Esophagus muscularis mucosa (tissue), 4 donors: ENCODE data around the gene MAP1A. TPM values are rescaled to one million over a fixed set of nuclear protein-coding genes. Genes with fewer than 3 reads are reported as not detected.
"Not testable (repeated sequence)": the region's sequence is repeated elsewhere in the genome, so short reads cannot be mapped to it uniquely, and the experiment has no call there.

Experiments used
- DNase-seq: peaks from one replicate; pipeline ENCODE4 v3.0.0-alpha.2; 2017; ENCODE audit errors: extremely low spot score
- H3K27ac ChIP-seq, 4 donors: fragments of 200-600 bp; sonication (generic); replicated peaks in 1 of 4; 1 replicate in 3 of 4; 2 replicates in 1 of 4; pipeline ENCODE4 v1.5.1; 2016 to 2019; ENCODE audit warnings: mild to moderate bottlenecking in 1 of 4
- H3K27me3 ChIP-seq, 4 donors: fragments of 200-600 bp; sonication (generic); one replicate each; pipeline versions ENCODE4 v1.5.1 to v1.6.0; 2016 to 2019
- H3K36me3 ChIP-seq, 4 donors: fragments of 200-600 bp; sonication (generic); one replicate each; pipeline ENCODE4 v1.5.1; 2016 to 2019
- H3K4me1 ChIP-seq, 4 donors: fragments of 200-600 bp; sonication (generic); one replicate each; pipeline ENCODE4 v1.5.1; 2016 to 2019
- H3K4me3 ChIP-seq, 4 donors: fragments of 200-600 bp; sonication (generic); 1 replicate in 2 of 4; 2 replicates in 2 of 4; pipeline ENCODE4 v1.5.1; 2016 to 2019; ENCODE audit warnings: mild to moderate bottlenecking in 4 of 4, moderate library complexity in 1 of 4
- H3K9me3 ChIP-seq, 4 donors: fragments of 200-600 bp; sonication (generic); 1 replicate in 3 of 4; 2 replicates in 1 of 4; pipeline ENCODE4 v1.5.1; 2016 to 2019
- EP300 ChIP-seq: sonication (generic); formaldehyde crosslinking; IDR thresholded peaks from one replicate; pipeline ENCODE4 v1.6.1; 2017; ENCODE audit warnings: antibody characterized with exemption
- POLR2A ChIP-seq: fragments of 450-650 bp; IDR thresholded peaks from one replicate; pipeline ENCODE4 v1.6.1; 2017; ENCODE audit warnings: antibody characterized with exemption, moderate library complexity, mild to moderate bottlenecking, low read depth
- POLR2AphosphoS5 ChIP-seq, 2 donors: sonication (generic); formaldehyde crosslinking; IDR thresholded peaks; one replicate each; pipeline ENCODE4 v1.6.1; 2017; ENCODE audit warnings: antibody characterized with exemption in 2 of 2
- WGBS: methylation state at CpG from one replicate; pipeline ENCODE4 v1.1.5; 2018; 5-methylcytosine and 5-hydroxymethylcytosine counted together
- intact Hi-C: fragments of 100-400 bp; cut with DNase I; formaldehyde crosslinking; loops from one replicate; pipeline ENCODE4 v1.15.1; 2023
- total RNA-seq, 4 donors: library from RNA; depleted of rRNA; stranded (reverse); fragments of >200 nt; gene quantifications; one replicate each; pipeline versions ENCODE4 v1.1.0 to v1.2.1, GENCODE V29; 2016
- TF ChIP-seq, protein P1 (sequence below), 3 experiments: fragments of 200-600 bp in 2 of 3; fragments of 450-650 bp in 1 of 3; sonication (generic) in 2 of 3; IDR thresholded peaks; one replicate each; pipeline ENCODE4 v1.5.1; 2017 to 2019; ENCODE audit warnings: antibody characterized with exemption in 3 of 3, mild to moderate bottlenecking in 2 of 3, moderate library complexity in 1 of 3

The MAP1A gene
- total RNA-seq, 4 donors from 2014 or later, result 30.0 to 59.5 (median 37.4) TPM

GRCh38 chr15:43547539-43547938 lies 30.1 kb downstream of the MAP1A start:
- no peak for TF ChIP-seq POLR2AphosphoS5 (IDR thresholded peaks at IDR 0.05)
- TF ChIP-seq, protein P1, sequence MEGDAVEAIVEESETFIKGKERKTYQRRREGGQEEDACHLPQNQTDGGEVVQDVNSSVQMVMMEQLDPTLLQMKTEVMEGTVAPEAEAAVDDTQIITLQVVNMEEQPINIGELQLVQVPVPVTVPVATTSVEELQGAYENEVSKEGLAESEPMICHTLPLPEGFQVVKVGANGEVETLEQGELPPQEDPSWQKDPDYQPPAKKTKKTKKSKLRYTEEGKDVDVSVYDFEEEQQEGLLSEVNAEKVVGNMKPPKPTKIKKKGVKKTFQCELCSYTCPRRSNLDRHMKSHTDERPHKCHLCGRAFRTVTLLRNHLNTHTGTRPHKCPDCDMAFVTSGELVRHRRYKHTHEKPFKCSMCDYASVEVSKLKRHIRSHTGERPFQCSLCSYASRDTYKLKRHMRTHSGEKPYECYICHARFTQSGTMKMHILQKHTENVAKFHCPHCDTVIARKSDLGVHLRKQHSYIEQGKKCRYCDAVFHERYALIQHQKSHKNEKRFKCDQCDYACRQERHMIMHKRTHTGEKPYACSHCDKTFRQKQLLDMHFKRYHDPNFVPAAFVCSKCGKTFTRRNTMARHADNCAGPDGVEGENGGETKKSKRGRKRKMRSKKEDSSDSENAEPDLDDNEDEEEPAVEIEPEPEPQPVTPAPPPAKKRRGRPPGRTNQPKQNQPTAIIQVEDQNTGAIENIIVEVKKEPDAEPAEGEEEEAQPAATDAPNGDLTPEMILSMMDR (IDR thresholded peaks at IDR 0.05), result no peak
- TF ChIP-seq POLR2A, result no peak
- no peak for TF ChIP-seq EP300
- peaks cover 0 to 23% (median 2%) of the 10 kb centered on the region in 4 donors for H3K36me3 ChIP-seq
- no peaks in the 10 kb centered on the region for H3K4me1 ChIP-seq
- DNase-seq, result no peak
- intact Hi-C loops, result no loop called here
- WGBS, result 94% methylated on average over 2 of the region's 2 CpGs
- no peak overlapping the region for H3K4me3 ChIP-seq
- no peaks in the 10 kb centered on the region for H3K27me3 ChIP-seq
- H3K27ac ChIP-seq, result no peak overlapping the region
- H3K9me3 ChIP-seq, result no peaks in the 10 kb centered on the region

- whole genome bisulfite sequencing, result 77% methylated on average over 10 of the region's 10 CpGs
- H3K9me3 ChIP-seq, result no peaks in the 10 kb centered on the region
- H3K4me3 ChIP-seq, result no peak overlapping the region
- no peak for DNase-seq
- no peaks in the 10 kb centered on the region for H3K4me1 ChIP-seq
- H3K27me3 ChIP-seq, result no peaks in the 10 kb centered on the region
- H3K36me3 ChIP-seq, result peaks cover 0 to 44% (median 2%) of the 10 kb centered on the region in 4 donors
- intact Hi-C loops, result no loop called here
- no peak overlapping the region for H3K27ac ChIP-seq
- TF ChIP-seq POLR2A (no peak), POLR2AphosphoS5 (IDR thresholded peaks at IDR 0.05) (no peak), EP300 (no peak)
- TF ChIP-seq, protein P1 (IDR thresholded peaks at IDR 0.05), result no peak
Observed at GRCh38 chr15:43550527-43551363, 33.3 kb downstream of the MAP1A start.

DNA sequence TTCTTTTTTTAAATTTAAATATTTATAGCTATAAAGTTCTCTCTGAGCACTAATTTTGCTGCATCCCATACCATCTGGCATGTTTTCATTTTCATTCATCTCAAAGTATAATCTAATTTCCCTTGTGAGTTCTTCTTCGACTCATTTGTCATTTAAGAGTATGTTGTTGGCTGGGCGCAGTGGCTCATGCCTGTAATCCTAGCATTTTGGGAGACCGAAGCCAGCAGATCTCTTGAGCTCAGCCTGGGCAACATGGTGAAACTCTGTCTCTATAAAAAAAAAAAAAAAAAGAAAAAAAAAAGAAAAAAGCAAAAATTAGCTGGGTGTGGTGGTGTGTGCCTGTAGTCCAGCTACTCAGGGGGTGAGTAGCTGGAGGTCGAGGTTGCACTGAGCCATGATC lies 34.8 kb downstream of the MAP1A start:
- Histone ChIP-seq H3K4me1 (no peaks in the 10 kb centered on the region), H3K9me3 (no peaks in the 10 kb centered on the region), H3K27me3 (no peaks in the 10 kb centered on the region), H3K36me3 (peaks cover 0 to 58% (median 7%) of the 10 kb centered on the region in 4 donors), H3K27ac (no peak overlapping the region), H3K4me3 (no peak overlapping the region)
- WGBS, result 97% methylated on average over 4 of the region's 4 CpGs
- no peak for DNase-seq
- intact Hi-C loops, result no loop called here
- TF ChIP-seq POLR2A, result no peak
- no peak for TF ChIP-seq EP300
- TF ChIP-seq POLR2AphosphoS5 (IDR thresholded peaks at IDR 0.05), result no peak
- TF ChIP-seq, protein P1 (IDR thresholded peaks at IDR 0.05), result no peak

GRCh38 chr15:43552986-43553385 lies 35.6 kb downstream of the MAP1A start:
- 83% methylated on average over 2 of the region's 2 CpGs for WGBS
- intact Hi-C loops, result no loop called here
- TF ChIP-seq EP300, result no peak
- TF ChIP-seq, protein P1 (IDR thresholded peaks at IDR 0.05), result no peak
- Histone ChIP-seq H3K27me3 (no peaks in the 10 kb centered on the region), H3K4me1 (no peaks in the 10 kb centered on the region), H3K4me3 (no peak overlapping the region), H3K9me3 (no peaks in the 10 kb centered on the region), H3K36me3 (peaks cover 0 to 63% (median 10%) of the 10 kb centered on the region in 4 donors), H3K27ac (no peak overlapping the region)
- no peak for DNase-seq

DNA sequence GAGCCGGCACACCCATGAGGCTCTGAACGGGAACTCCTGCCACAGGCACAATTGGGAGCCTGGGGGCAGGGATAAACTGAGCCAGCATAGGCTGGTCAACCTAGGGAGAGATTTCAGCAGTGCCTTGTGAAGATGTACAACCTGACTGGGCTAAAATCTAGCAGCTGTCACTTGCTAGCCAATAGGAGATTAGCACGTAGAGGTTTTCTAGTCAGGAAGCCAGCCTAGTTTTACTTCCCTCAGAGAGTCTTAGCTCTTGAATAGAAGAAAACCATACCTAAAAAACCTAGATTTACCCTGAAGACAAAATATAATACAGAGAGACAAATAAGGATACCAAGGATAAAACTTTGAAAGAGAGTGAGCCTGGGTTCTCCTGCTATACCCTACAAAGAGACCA lies 45.3 kb downstream of the MAP1A start:
- WGBS, result no CpG with 5 or more reads among the region's 3 CpGs
- DNase-seq, H3K4me3 ChIP-seq, intact Hi-C loops, H3K27me3 ChIP-seq, H3K9me3 ChIP-seq, H3K27ac ChIP-seq, H3K4me1 ChIP-seq: not testable (repeated sequence)
- H3K36me3 ChIP-seq, result peaks cover 3 to 13% (median 7%) of the 10 kb centered on the region in 4 donors

GRCh38 chr15:43563793-43564192 lies 46.4 kb downstream of the MAP1A start:
- H3K4me3 ChIP-seq, H3K36me3 ChIP-seq, intact Hi-C loops, H3K27ac ChIP-seq, H3K27me3 ChIP-seq, H3K9me3 ChIP-seq, H3K4me1 ChIP-seq, DNase-seq: not testable (repeated sequence)
- WGBS, result no CpG with 5 or more reads among the region's 8 CpGs

- H3K9me3 ChIP-seq, H3K27ac ChIP-seq, intact Hi-C loops, H3K27me3 ChIP-seq, DNase-seq, H3K36me3 ChIP-seq, H3K4me3 ChIP-seq, H3K4me1 ChIP-seq: not testable (repeated sequence)
- WGBS, result no CpG with 5 or more reads among the region's 2 CpGs
Observed at GRCh38 chr15:43566615-43567014, 49.2 kb downstream of the MAP1A start.

DNA sequence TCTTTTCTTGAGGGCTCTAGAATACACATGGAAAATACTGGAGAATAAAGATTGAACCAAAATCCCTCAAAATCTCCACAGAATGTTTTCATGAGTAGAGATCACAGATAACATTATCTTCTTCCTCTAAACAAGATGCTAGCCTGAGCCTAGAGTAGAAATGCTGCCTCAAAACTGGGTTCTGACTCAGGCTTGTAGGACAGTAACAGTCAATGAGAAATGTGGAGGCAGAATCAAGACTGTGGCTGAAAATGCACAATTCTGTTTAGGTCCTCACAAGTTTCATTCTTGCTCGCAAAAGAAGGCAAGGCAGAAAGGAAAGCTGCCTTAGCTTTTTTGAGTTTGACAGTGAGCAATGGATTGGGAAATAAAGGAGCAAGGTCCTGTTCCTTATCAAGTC lies 57.2 kb downstream of the MAP1A start:
- no CpG with 5 or more reads among the region's 1 CpG for WGBS
- H3K36me3 ChIP-seq, DNase-seq, H3K4me3 ChIP-seq, H3K9me3 ChIP-seq, intact Hi-C loops, H3K27me3 ChIP-seq, H3K27ac ChIP-seq, H3K4me1 ChIP-seq: not testable (repeated sequence)
